Ascending aorta (tissue), 2 donors: Measurements from ENCODE around the gene GNG4. TPM values are rescaled to one million over a fixed set of nuclear protein-coding genes. Genes with fewer than 3 reads are reported as not detected.

ENCODE experiments used
- DNase-seq, 2 donors: peaks; one replicate each; pipeline ENCODE4 v3.0.0-alpha.2; 2019; ENCODE audit warnings: low spot score in 2 of 2
- H3K27ac ChIP-seq, 2 donors: fragments of 200-600 bp; sonication (generic); one replicate each; pipeline ENCODE4 v1.5.1; 2016 to 2017; ENCODE audit warnings: mild to moderate bottlenecking in 1 of 2
- H3K27me3 ChIP-seq: fragments of 200-600 bp; sonication (generic); one replicate; pipeline ENCODE4 v1.5.1; 2017
- H3K36me3 ChIP-seq, 2 donors: fragments of 200-600 bp; sonication (generic); one replicate each; pipeline ENCODE4 v1.5.1; 2016
- H3K4me1 ChIP-seq, 2 donors: fragments of 200-600 bp; sonication (generic); one replicate each; pipeline ENCODE4 v1.5.1; 2016 to 2017; ENCODE audit warnings: mild to moderate bottlenecking in 1 of 2
- H3K4me3 ChIP-seq, 2 donors: fragments of 200-600 bp; sonication (generic); one replicate each; pipeline ENCODE4 v1.5.1; 2016 to 2017; ENCODE audit warnings: mild to moderate bottlenecking in 1 of 2
- H3K9me3 ChIP-seq, 2 donors: fragments of 200-600 bp; sonication (generic); one replicate each; pipeline ENCODE4 v1.5.1; 2016
- intact Hi-C: fragments of 100-400 bp; cut with DNase I; formaldehyde crosslinking; loops from one replicate; pipeline ENCODE4 v1.15.1; 2023
- total RNA-seq: library from RNA; depleted of rRNA; stranded (reverse); fragments of >200 nt; gene quantifications from one replicate; pipeline ENCODE4 v1.1.0, GENCODE V29; 2016
- TF ChIP-seq, protein P1 (sequence below), 3 experiments: fragments of 200-600 bp in 2 of 3; fragments of 450-650 bp in 1 of 3; sonication (generic) in 2 of 3; IDR thresholded peaks; one replicate each; pipeline ENCODE4 v1.5.1; 2016 to 2019; ENCODE audit warnings: antibody characterized with exemption in 3 of 3, mild to moderate bottlenecking in 1 of 3, moderate library complexity in 1 of 3

Gene GNG4
- total RNA-seq, 1 donor from 2014 or later: not detected

- Histone ChIP-seq H3K27me3 (no peaks in the 10 kb centered on the region), H3K4me1 (peaks cover 0 to 2% of the 10 kb centered on the region in 2 donors), H3K4me3 (no peak overlapping the region), H3K27ac (no peak overlapping the region), H3K9me3 (no peaks in the 10 kb centered on the region), H3K36me3 (no peaks in the 10 kb centered on the region)
- intact Hi-C loops: loop anchor here (5.0 to 10.0 kb wide), 2 partner anchors 400 to 923 kb away; no protein-coding TSS in a partner anchor
- TF ChIP-seq, protein P1, sequence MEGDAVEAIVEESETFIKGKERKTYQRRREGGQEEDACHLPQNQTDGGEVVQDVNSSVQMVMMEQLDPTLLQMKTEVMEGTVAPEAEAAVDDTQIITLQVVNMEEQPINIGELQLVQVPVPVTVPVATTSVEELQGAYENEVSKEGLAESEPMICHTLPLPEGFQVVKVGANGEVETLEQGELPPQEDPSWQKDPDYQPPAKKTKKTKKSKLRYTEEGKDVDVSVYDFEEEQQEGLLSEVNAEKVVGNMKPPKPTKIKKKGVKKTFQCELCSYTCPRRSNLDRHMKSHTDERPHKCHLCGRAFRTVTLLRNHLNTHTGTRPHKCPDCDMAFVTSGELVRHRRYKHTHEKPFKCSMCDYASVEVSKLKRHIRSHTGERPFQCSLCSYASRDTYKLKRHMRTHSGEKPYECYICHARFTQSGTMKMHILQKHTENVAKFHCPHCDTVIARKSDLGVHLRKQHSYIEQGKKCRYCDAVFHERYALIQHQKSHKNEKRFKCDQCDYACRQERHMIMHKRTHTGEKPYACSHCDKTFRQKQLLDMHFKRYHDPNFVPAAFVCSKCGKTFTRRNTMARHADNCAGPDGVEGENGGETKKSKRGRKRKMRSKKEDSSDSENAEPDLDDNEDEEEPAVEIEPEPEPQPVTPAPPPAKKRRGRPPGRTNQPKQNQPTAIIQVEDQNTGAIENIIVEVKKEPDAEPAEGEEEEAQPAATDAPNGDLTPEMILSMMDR (IDR thresholded peaks at IDR 0.05): no peak
- no peak for DNase-seq
These were observed 142.0 kb downstream of the GNG4 start for GRCh38 chr1:235507623-235508022.

DNA sequence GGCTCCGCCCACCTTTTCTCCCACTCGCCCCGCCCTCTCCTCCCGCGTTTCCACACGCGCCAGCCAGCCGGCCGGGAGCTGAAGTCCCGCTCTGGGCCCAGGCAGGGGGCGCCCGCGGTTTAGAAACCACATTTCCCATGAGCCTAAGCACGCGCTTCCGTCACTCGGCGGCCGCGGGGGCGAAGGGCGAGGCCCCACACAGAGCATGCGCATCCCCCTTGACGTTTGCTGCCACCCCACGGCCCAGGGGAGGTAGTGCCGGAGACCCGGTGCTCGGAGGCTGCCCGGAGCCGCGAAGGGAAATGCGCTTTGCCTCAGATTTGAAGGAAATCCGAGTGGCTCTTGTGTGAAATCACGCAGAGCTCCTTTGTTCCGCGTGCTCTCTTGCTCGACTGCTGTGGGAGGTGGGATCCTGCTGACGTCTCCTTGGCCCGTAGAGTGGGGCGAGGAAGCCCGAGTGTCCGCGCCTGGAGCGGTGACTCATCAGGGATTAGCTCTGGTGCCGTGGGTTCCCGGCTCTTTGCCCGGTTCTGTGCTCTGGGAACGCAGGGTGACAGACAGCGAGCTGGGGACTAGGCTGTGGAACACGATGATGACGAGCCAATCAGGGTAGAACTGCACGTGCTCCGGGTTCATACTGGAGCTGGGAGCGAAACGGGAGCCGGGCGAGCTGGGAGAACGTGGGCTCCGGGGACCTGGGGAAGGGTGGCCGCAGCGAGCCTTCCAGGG lies 144.9 kb downstream of the GNG4 start:
- Histone ChIP-seq H3K4me1 (peaks cover 0 to 20% of the 10 kb centered on the region in 2 donors), H3K36me3 (no peaks in the 10 kb centered on the region), H3K4me3 (peak overlapping the region; percentile 75 to 94), H3K27me3 (no peaks in the 10 kb centered on the region), H3K9me3 (no peaks in the 10 kb centered on the region), H3K27ac (peak overlapping the region; percentile 98 to 99)
- intact Hi-C loops: loop anchor here (1.0 to 10.0 kb wide), 13 partner anchors 137 to 1293 kb away; partner anchors contain the start of genes ARID4B, COA6, ERO1B and GGPS1
- peak; percentile 94 to 100 for DNase-seq
- TF ChIP-seq, protein P1 (IDR thresholded peaks at IDR 0.05): peak; percentile 82 to 95 (median 94)

DNA sequence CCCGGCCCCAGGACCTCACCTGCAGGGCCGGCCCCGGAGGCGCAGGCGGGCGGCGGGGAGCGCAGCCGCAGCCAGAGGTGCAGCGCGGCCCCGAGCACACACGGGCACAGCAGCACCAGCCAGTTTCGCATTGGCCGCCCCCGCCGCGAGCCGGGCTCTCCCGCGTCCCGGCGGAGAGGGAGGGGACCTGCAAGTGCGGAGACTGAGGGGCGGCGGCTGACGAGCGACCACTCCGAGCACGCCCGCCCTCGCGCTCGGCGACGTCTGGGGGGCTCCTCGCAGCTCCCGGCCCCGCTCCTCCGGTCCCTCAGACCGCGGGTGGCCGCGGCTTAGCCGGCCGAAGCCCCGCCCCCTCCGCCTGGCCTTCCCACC lies 145.5 kb downstream of the GNG4 start, which contains the start of gene B3GALNT2:
Gene B3GALNT2 (minus strand): TSS at position 331 of the 372 bp plus-strand sequence. CDS start 200 bp downstream, at position 131.
- Histone ChIP-seq H3K4me1 (peaks cover 0 to 20% of the 10 kb centered on the region in 2 donors), H3K4me3 (peak within 1 kb of the TSS; percentile 75 to 94), H3K9me3 (no peaks in the 10 kb centered on the region), H3K27ac (peak within 1 kb of the TSS; percentile 98 to 99), H3K27me3 (no peaks in the 10 kb centered on the region), H3K36me3 (no peaks in the 10 kb centered on the region)
- intact Hi-C loops: loop anchor here (1.0 to 10.0 kb wide), 12 partner anchors 137 to 1293 kb away; partner anchors contain the start of genes ARID4B, COA6, ERO1B and GGPS1
- TF ChIP-seq, protein P1 (IDR thresholded peaks at IDR 0.05): no peak
- DNase-seq: no peak

GRCh38 chr1:235503403-235504121 lies 146.0 kb downstream of the GNG4 start:
- peak in 1 of 2 donors; percentile 81 for DNase-seq

More at GRCh38 chr1:235503403-235504121, 146.0 kb downstream of the GNG4 start:
- peak overlapping the region; percentile 75 to 94 for H3K4me3 ChIP-seq
- TF ChIP-seq, protein P1 (IDR thresholded peaks at IDR 0.05): no peak
- intact Hi-C loops: loop anchor here (1.0 to 10.0 kb wide), 12 partner anchors 136 to 1294 kb away; partner anchors contain the start of genes ARID4B, COA6, ERO1B and GGPS1
- H3K9me3 ChIP-seq: no peaks in the 10 kb centered on the region
- H3K36me3 ChIP-seq: no peaks in the 10 kb centered on the region
- no peaks in the 10 kb centered on the region for H3K27me3 ChIP-seq
- H3K27ac ChIP-seq: peak overlapping the region; percentile 98 to 99
- peaks cover 0 to 20% of the 10 kb centered on the region in 2 donors for H3K4me1 ChIP-seq
